ENCODE results near the gene TLR4.

- TF ChIP-seq CTCF (conservative IDR thresholded peaks at IDR 0.05 in 1 of 2, IDR thresholded peaks at IDR 0.05 in 1 of 2; ENCODE audit: extremely low read depth in 1 of 2, insufficient read depth in 1 of 2, low read depth in 1 of 2, low read length in 2 of 2) (no peak), EZH2 (IDR thresholded peaks at IDR 0.05; ENCODE audit: borderline replicate concordance, low read length) (no peak)
Measured at GRCh38 chr9:117715411-117715989, 11.3 kb downstream of the TLR4 start.

Measured in mammary epithelial cell (primary cell).